Endothelial cell of umbilical vein (primary cell): Measurements from ENCODE around the gene GRID1.

ENCODE experiments used
- CTCF ChIP-seq, 2 donors: IDR thresholded peaks; 1 replicate in 1 of 2; 2 replicates in 1 of 2; pipeline ENCODE4 v1.5.1; 2011; ENCODE audit warnings: low read length in 2 of 2, mild to moderate bottlenecking in 2 of 2, moderate library complexity in 2 of 2, control low read depth in 1 of 2, inconsistent platforms in 1 of 2, low read depth in 1 of 2; ENCODE audit not compliant: insufficient read depth in 1 of 2; ENCODE audit errors: extremely low read depth in 1 of 2
- EZH2 ChIP-seq: IDR thresholded peaks from 2 replicates; pipeline ENCODE4 v1.6.1; 2012; ENCODE audit warnings: borderline replicate concordance, low read depth, mild to moderate bottlenecking, moderate library complexity, low read length, inconsistent platforms; ENCODE audit not compliant: severe bottlenecking
- FOS ChIP-seq: IDR thresholded peaks from 2 replicates; pipeline ENCODE4 v1.6.1; 2011; ENCODE audit warnings: mild to moderate bottlenecking, low read length, moderate library complexity, borderline replicate concordance; ENCODE audit not compliant: insufficient read depth
- GATA2 ChIP-seq: IDR thresholded peaks from 2 replicates; pipeline ENCODE4 v1.7.0; 2011; ENCODE audit warnings: low read depth, mild to moderate bottlenecking, moderate library complexity, mixed read lengths, low read length; ENCODE audit not compliant: insufficient read length, insufficient read depth
- JUN ChIP-seq: IDR thresholded peaks from 2 replicates; pipeline ENCODE4 v1.6.1; 2011; ENCODE audit warnings: borderline replicate concordance, low read depth; ENCODE audit not compliant: insufficient read length, insufficient read depth
- MAX ChIP-seq: IDR thresholded peaks from 2 replicates; pipeline ENCODE4 v1.6.1; 2011; ENCODE audit not compliant: insufficient read depth, insufficient read length
- MYC ChIP-seq: IDR thresholded peaks from one replicate; pipeline ENCODE4 v1.6.1; 2011; ENCODE audit warnings: mild to moderate bottlenecking, low read depth, low read length
- POLR2A ChIP-seq: IDR thresholded peaks from 2 replicates; pipeline ENCODE4 v1.6.1; 2012; ENCODE audit warnings: low read depth, mild to moderate bottlenecking, control low read depth, low read length
- POLR2AphosphoS5 ChIP-seq: IDR thresholded peaks from 2 replicates; pipeline ENCODE4 v1.6.1; 2012; ENCODE audit warnings: low read depth, mild to moderate bottlenecking, control low read depth, low read length, moderate library complexity; ENCODE audit not compliant: insufficient read depth

GRCh38 chr10:86340991-86341260 lies 25.7 kb downstream of the GRID1 start:
- no peak for TF ChIP-seq CTCF (IDR thresholded peaks at IDR 0.05; ENCODE audit: extremely low read depth in 1 of 2, insufficient read depth in 1 of 2, low read depth in 1 of 2, low read length in 2 of 2)
- TF ChIP-seq POLR2A: no peak
- TF ChIP-seq MAX: no peak
- TF ChIP-seq POLR2AphosphoS5: no peak
- no peak for TF ChIP-seq EZH2
- no peak for TF ChIP-seq JUN
- TF ChIP-seq FOS: no peak
- TF ChIP-seq MYC: no peak
- no peak for TF ChIP-seq GATA2
